ENCODE measurements around the gene SGO2. TPM values are rescaled to one million over a fixed set of nuclear protein-coding genes. Genes with fewer than 3 reads are reported as not detected.
A peak's percentile ranks its signal among the peaks of the same experiment; 100 is the strongest.

SGO2 gene
- total and polyA plus RNA-seq, 2 donors from 2014 or later: 0.69 to 1.7 TPM

- intact Hi-C loops (cut with DNase I): no loop called here
- H3K9ac ChIP-seq (ENCODE audit: low read length in 3 of 3): no peak overlapping the region
- H3K36me3 ChIP-seq (ENCODE audit: control insufficient read depth in 2 of 3, insufficient read depth in 3 of 3, low read length in 3 of 3): peaks cover 0 to 14% (median 2%) of the 10 kb centered on the region in 3 donors
- H3K27ac ChIP-seq (ENCODE audit: low read depth in 2 of 2, low read length in 2 of 2): no peak overlapping the region
- H3K9me3 ChIP-seq (ENCODE audit: control insufficient read depth in 2 of 3, insufficient read depth in 1 of 3, low read length in 3 of 3): no peaks in the 10 kb centered on the region
- H3K4me3 ChIP-seq (ENCODE audit: low read length in 3 of 3): no peak overlapping the region
- DNase-seq (no peak), FAIRE-seq (no peak)
- no peaks in the 10 kb centered on the region for H3K27me3 ChIP-seq (ENCODE audit: control insufficient read depth, insufficient read depth, low read length)
- H3K4me1 ChIP-seq (ENCODE audit: control insufficient read depth in 2 of 3, insufficient read depth in 2 of 3, low read depth in 1 of 3, low read length in 3 of 3): peaks cover 0 to 8% (median 4%) of the 10 kb centered on the region in 3 donors
- TF ChIP-seq CTCF (IDR thresholded peaks at IDR 0.05; ENCODE audit: borderline replicate concordance, extremely low read depth, insufficient read depth): no peak
Observed at GRCh38 chr2:200506679-200507078, 19.3 kb upstream of the SGO2 start.

- Histone ChIP-seq H3K36me3 (ENCODE audit: control insufficient read depth in 2 of 3, insufficient read depth in 3 of 3, low read length in 3 of 3) (peaks cover 0 to 14% (median 2%) of the 10 kb centered on the region in 3 donors), H3K9ac (ENCODE audit: low read length in 3 of 3) (no peak overlapping the region), H3K4me1 (ENCODE audit: control insufficient read depth in 2 of 3, insufficient read depth in 2 of 3, low read depth in 1 of 3, low read length in 3 of 3) (peaks cover 0 to 8% (median 4%) of the 10 kb centered on the region in 3 donors), H3K4me3 (ENCODE audit: low read length in 3 of 3) (no peak overlapping the region), H3K27me3 (ENCODE audit: control insufficient read depth, insufficient read depth, low read length) (no peaks in the 10 kb centered on the region), H3K27ac (ENCODE audit: low read depth in 2 of 2, low read length in 2 of 2) (no peak overlapping the region), H3K9me3 (ENCODE audit: control insufficient read depth in 2 of 3, insufficient read depth in 1 of 3, low read length in 3 of 3) (no peaks in the 10 kb centered on the region)
- DNase-seq (no peak), FAIRE-seq (no peak)
- intact Hi-C loops (cut with DNase I): no loop called here
- no peak for TF ChIP-seq CTCF (IDR thresholded peaks at IDR 0.05; ENCODE audit: borderline replicate concordance, extremely low read depth, insufficient read depth)
Observed at GRCh38 chr2:200507179-200507578, 18.8 kb upstream of the SGO2 start.

- Histone ChIP-seq H3K9ac (ENCODE audit: low read length in 3 of 3) (peak overlapping the region; percentile 61 to 91 (median 87)), H3K27ac (ENCODE audit: low read depth in 2 of 2, low read length in 2 of 2) (peak overlapping the region in 1 of 2 donors; percentile 44), H3K27me3 (ENCODE audit: control insufficient read depth, insufficient read depth, low read length) (no peaks in the 10 kb centered on the region), H3K9me3 (ENCODE audit: control insufficient read depth in 2 of 3, insufficient read depth in 1 of 3, low read length in 3 of 3) (no peaks in the 10 kb centered on the region), H3K4me3 (ENCODE audit: low read length in 3 of 3) (peak overlapping the region; percentile 44 to 90 (median 76)), H3K4me1 (ENCODE audit: control insufficient read depth in 2 of 3, insufficient read depth in 2 of 3, low read depth in 1 of 3, low read length in 3 of 3) (peaks cover 0 to 8% (median 4%) of the 10 kb centered on the region in 3 donors), H3K36me3 (ENCODE audit: control insufficient read depth in 2 of 3, insufficient read depth in 3 of 3, low read length in 3 of 3) (peaks cover 0 to 6% (median 0%) of the 10 kb centered on the region in 3 donors)
- DNase-seq: peak in 1 of 5 donors; percentile 25
- no peak for FAIRE-seq
- intact Hi-C loops (cut with DNase I): no loop called here
- TF ChIP-seq CTCF (IDR thresholded peaks at IDR 0.05; ENCODE audit: borderline replicate concordance, extremely low read depth, insufficient read depth): no peak
Observed at GRCh38 chr2:200509235-200509611, 16.8 kb upstream of the SGO2 start.

Measured in kidney (tissue), 14 donors.